Fibroblast of upper back skin (primary cell): ENCODE data around the gene KCNIP3.
"Not testable (repeated sequence)": the region's sequence is repeated elsewhere in the genome, so short reads cannot be mapped to it uniquely, and the experiment has no call there.

Source experiments
- DNase-seq: peaks from one replicate; pipeline ENCODE4 v3.0.0-alpha.2; 2013

KCNIP3 gene

DNA sequence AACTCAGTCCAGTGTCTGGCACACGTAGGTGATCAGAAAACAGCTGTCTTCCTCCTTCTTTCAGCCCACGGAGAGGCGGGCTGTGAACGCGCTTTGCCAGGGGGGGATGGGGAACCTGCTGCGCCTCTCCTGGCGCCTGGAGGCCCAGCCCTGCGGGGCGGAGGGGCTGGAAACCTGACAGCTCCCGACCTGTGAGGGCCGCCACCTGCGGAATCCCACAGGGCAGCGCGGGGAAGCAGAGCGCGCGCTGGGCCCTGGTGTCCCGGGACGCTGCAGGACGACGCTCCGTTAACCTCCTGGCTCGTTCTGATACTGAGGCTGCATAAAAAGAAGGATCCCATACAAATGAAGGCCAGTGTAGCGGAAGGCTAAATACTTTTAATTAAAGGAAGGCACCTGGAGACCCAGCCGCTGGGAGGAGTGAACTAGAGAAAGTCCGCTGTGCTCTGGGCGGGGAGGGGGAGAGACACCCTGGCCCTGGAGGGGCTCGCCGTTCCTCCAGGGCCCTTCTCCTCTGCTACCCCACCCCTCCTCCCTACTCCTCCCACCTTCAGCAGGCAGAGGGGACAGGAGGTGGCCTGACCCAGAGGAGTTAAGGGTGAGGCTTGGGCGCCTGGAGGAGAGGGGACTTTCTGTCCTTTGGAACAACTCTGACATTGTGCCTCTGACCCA, 130.2 kb downstream of the KCNIP3 start:
- not testable (repeated sequence) for DNase-seq

- not testable (repeated sequence) for DNase-seq
These were observed 132.8 kb downstream of the KCNIP3 start for GRCh38 chr2:95429748-95430467.

DNA sequence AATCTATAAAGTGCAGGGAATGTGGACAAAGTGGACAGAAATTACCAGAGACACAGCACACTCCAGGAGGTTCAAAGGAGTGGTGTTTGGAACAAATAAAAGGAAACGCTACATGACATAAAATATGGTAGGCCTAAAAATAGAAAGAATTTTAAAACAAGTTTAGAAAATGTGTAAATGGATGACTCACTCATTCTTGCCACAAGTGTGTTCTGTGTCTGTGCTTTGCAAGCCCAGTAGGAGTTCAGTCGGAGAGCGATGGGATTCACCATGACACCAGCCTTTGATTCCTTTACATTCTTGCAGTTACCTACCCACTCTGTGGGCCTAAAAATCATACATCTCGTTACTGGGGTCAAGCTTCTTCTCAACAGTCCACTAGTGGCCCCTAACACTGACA, 136.2 kb downstream of the KCNIP3 start:
- DNase-seq, result not testable (repeated sequence)

DNA sequence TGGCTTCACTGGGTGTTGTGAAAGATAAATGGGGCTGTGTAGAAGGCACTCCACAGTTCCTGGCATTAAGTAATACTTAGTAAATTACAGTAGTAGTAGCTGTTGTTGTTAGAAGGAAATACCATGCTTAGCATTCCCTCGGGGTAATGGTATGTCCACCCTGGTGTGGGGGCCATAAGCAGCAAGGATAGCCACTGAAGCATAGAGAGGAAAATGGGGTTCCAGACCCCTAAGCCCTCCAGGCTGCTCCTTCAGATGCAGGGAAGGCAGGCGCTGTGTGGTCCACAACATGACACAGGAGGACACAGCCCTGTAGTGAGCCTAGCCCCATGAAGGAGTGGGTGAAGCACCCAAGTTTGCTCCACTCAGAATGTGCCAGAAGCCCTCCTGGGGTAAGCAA, 136.8 kb downstream of the KCNIP3 start:
- DNase-seq, result peak; percentile 9

DNA sequence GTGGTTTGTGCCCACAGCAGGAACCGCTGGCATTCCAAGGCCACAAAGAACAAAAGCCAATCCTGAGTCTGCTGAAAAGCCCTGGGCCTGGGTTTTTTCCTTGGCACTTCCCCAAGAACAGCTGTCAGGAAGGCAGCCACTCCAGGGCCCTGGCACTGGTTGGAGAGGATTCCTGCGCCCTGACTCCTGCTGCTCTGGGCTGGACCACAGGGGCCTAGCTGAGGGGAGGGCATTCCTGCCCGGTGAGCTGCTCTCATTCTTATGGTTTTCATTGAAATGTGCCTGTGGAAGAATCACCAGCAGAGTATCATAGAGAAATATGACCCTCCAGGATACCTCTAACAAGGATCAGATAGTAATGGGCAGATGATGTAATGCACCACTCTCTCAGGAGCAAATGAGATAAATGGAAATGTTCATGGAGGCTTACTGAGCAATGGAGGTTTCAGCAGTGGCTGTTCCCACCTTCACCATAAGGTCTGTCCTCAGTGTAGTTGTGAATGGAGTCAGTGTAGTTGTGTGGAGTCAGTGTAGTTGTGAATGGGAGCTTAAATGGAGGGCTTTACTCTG, 137.4 kb downstream of the KCNIP3 start:
- DNase-seq, result peak; percentile 85

- not testable (repeated sequence) for DNase-seq
These were observed 138.2 kb downstream of the KCNIP3 start for GRCh38 chr2:95435162-95435871.
